AG04450 (cell line): ENCODE measurements around the gene RNF208. TPM values are rescaled to one million over a fixed set of nuclear protein-coding genes. Genes with fewer than 3 reads are reported as not detected.
A peak's percentile ranks its signal among the peaks of the same experiment; 100 is the strongest.

Source experiments
- CTCF ChIA-PET: fragments of 300-600, 350-600 bp; formaldehyde crosslinking; extraction: SDS; loops from one replicate; lab custom pipeline; 2022; ENCODE audit warnings: antibody characterized with exemption, inconsistent platforms; lab: Charles Lee
- POLR2A ChIA-PET: fragments of 350-600 bp; formaldehyde crosslinking; extraction: SDS; loops from one replicate; lab custom pipeline; 2021; ENCODE audit warnings: antibody characterized with exemption, inconsistent platforms; lab: Yijun Ruan, JAX
- DNase-seq: peaks from one replicate; pipeline ENCODE4 v3.0.0-alpha.2; 2011; ENCODE audit warnings: low read depth, low spot score
- H3K27ac ChIP-seq: one replicate; pipeline ENCODE4 v1.5.1; 2012; ENCODE audit warnings: low read depth, low read length, control low read depth
- H3K27me3 ChIP-seq: one replicate; pipeline ENCODE4 v1.6.0; 2012; ENCODE audit warnings: low read length; ENCODE audit not compliant: control insufficient read depth, insufficient read depth
- H3K4me3 ChIP-seq: 2 replicates; pipeline ENCODE4 v1.5.1; 2011; ENCODE audit warnings: mild to moderate bottlenecking, low read depth, low read length, control low read depth
- H3K9me3 ChIP-seq: 2 replicates; pipeline ENCODE4 v1.5.1; 2012; ENCODE audit warnings: low read length; ENCODE audit not compliant: control insufficient read depth, insufficient read depth
- CTCF ChIP-seq: IDR thresholded peaks from 2 replicates; pipeline ENCODE4 v1.5.1; 2011; ENCODE audit warnings: low read depth, low read length, control low read depth, inconsistent platforms
- polyA plus RNA-seq: library from polyadenylated mRNA; depleted of rRNA; stranded (reverse); fragments of >200 nt; gene quantifications from 2 replicates; pipeline ENCODE4 v1.2.3, GENCODE V29; 2011

RNF208 gene
- polyA plus RNA-seq, 1 experiment = 0.17 TPM

- H3K27me3 ChIP-seq = no peaks in the 10 kb centered on the region
- no peak overlapping the region for H3K27ac ChIP-seq
- no peaks in the 10 kb centered on the region; the same call in 1 of the 2 replicates for H3K9me3 ChIP-seq
- CTCF ChIA-PET = no interaction called here
- POLR2A ChIA-PET = no interaction called here
- no peak for DNase-seq
- TF ChIP-seq CTCF = no peak
- H3K4me3 ChIP-seq = no peak overlapping the region
These were observed 30.8 kb downstream of the RNF208 start for GRCh38 chr9:137191245-137191644.

GRCh38 chr9:137190315-137190856, 31.7 kb downstream of the RNF208 start:
- Histone ChIP-seq H3K27me3 (no peaks in the 10 kb centered on the region), H3K27ac (no peak overlapping the region), H3K4me3 (no peak overlapping the region), H3K9me3 (no peaks in the 10 kb centered on the region; the same call in 1 of the 2 replicates)
- ChIA-PET CTCF (interaction anchor here (1.7 to 3.7 kb wide), 2 partner anchors 14 to 46 kb away, joined by 8 to 17 read pairs; no protein-coding TSS in a partner anchor), POLR2A (interaction anchor here (3.2 kb wide), 1 partner anchor 10 kb away, joined by 38 read pairs; the partner anchor contains the start of gene TPRN)
- no peak for TF ChIP-seq CTCF
- DNase-seq = no peak

- no peaks in the 10 kb centered on the region for H3K27me3 ChIP-seq
These were observed 32.4 kb downstream of the RNF208 start for GRCh38 chr9:137189297-137190295.

GRCh38 chr9:137188490-137189296, 33.3 kb downstream of the RNF208 start, which contains the start of the genes ANAPC2 and SSNA1:
ANAPC2 (minus strand) TSS chr9:137188560; CDS start chr9:137188532, 28 bp downstream.
SSNA1 (plus strand) TSS chr9:137188676; CDS start chr9:137188727, 51 bp downstream.
- POLR2A ChIA-PET = interaction anchor here (0.5 to 3.2 kb wide), 24 partner anchors 8 to 305 kb away, joined by 3 to 38 read pairs (median 5); partner anchors contain the start of genes EXD3, MAN1B1, NDOR1 and NELFB
- TF ChIP-seq CTCF = peak; percentile 58
- H3K27ac ChIP-seq = peak within 1 kb of the TSS; percentile 96
- CTCF ChIA-PET = interaction anchor here (0.5 to 3.7 kb wide), 10 partner anchors 9 to 70 kb away, joined by 3 to 17 read pairs (median 6); partner anchors contain the start of genes RNF224 and TPRN
- H3K4me3 ChIP-seq = peak within 1 kb of the TSS; percentile 94
- no peaks in the 10 kb centered on the region; the same call in 1 of the 2 replicates for H3K9me3 ChIP-seq
- peak; percentile 81 for DNase-seq
- H3K27me3 ChIP-seq = no peaks in the 10 kb centered on the region

More at GRCh38 chr9:137189297-137190295, 32.4 kb downstream of the RNF208 start:
- Histone ChIP-seq H3K27ac (peak overlapping the region; percentile 96), H3K4me3 (peak overlapping the region; percentile 94), H3K9me3 (no peaks in the 10 kb centered on the region; the same call in 1 of the 2 replicates)
- POLR2A ChIA-PET = interaction anchor here (0.5 to 3.2 kb wide), 24 partner anchors 9 to 306 kb away, joined by 3 to 38 read pairs (median 5); partner anchors contain the start of genes EXD3, MAN1B1, NDOR1 and NELFB
- TF ChIP-seq CTCF = no peak
- no peak for DNase-seq
- CTCF ChIA-PET = interaction anchor here (0.5 to 3.7 kb wide), 10 partner anchors 8 to 71 kb away, joined by 3 to 17 read pairs (median 6); partner anchors contain the start of genes RNF224 and TPRN
